Duodenal mucosa (tissue), 2 donors: ENCODE results near the gene IL18R1.

ENCODE experiments used
- H3K27ac ChIP-seq: one replicate; pipeline ENCODE4 v1.7.0; 2013; ENCODE audit warnings: low read depth, low read length
- H3K27me3 ChIP-seq, 2 donors: one replicate each; pipeline ENCODE4 v1.7.0; 2013; ENCODE audit warnings: low read length in 2 of 2, control low read depth in 1 of 2; ENCODE audit not compliant: insufficient read depth in 2 of 2, control insufficient read depth in 1 of 2
- H3K36me3 ChIP-seq, 2 donors: one replicate each; pipeline ENCODE4 v1.7.0; 2013; ENCODE audit warnings: low read length in 2 of 2, control low read depth in 1 of 2; ENCODE audit not compliant: insufficient read depth in 2 of 2, control insufficient read depth in 1 of 2
- H3K4me1 ChIP-seq, 2 donors: one replicate each; pipeline ENCODE4 v1.7.0; 2013; ENCODE audit warnings: low read length in 2 of 2, control low read depth in 1 of 2; ENCODE audit not compliant: insufficient read depth in 2 of 2, control insufficient read depth in 1 of 2
- H3K4me3 ChIP-seq, 2 donors: one replicate each; pipeline ENCODE4 v1.7.0; 2013; ENCODE audit warnings: low read length in 2 of 2, low read depth in 1 of 2
- H3K9ac ChIP-seq, 2 donors: one replicate each; pipeline ENCODE4 v1.7.0; 2013; ENCODE audit warnings: low read length in 2 of 2, low read depth in 1 of 2
- H3K9me3 ChIP-seq, 2 donors: one replicate each; pipeline ENCODE4 v1.7.0; 2013; ENCODE audit warnings: low read length in 2 of 2, control low read depth in 1 of 2; ENCODE audit not compliant: control insufficient read depth in 1 of 2

Gene IL18R1

GRCh38 chr2:102442967-102443828, 87.6 kb downstream of the IL18R1 start:
- Histone ChIP-seq H3K4me3 (no peak overlapping the region), H3K9me3 (no peaks in the 10 kb centered on the region), H3K36me3 (no peaks in the 10 kb centered on the region), H3K9ac (no peak overlapping the region), H3K27ac (no peak overlapping the region), H3K27me3 (no peaks in the 10 kb centered on the region), H3K4me1 (no peaks in the 10 kb centered on the region)

GRCh38 chr2:102444233-102444632, 88.6 kb downstream of the IL18R1 start:
- Histone ChIP-seq H3K9me3 (no peaks in the 10 kb centered on the region), H3K4me1 (no peaks in the 10 kb centered on the region), H3K4me3 (no peak overlapping the region), H3K36me3 (no peaks in the 10 kb centered on the region), H3K27ac (no peak overlapping the region), H3K9ac (no peak overlapping the region), H3K27me3 (no peaks in the 10 kb centered on the region)

- H3K9me3 ChIP-seq, result no peaks in the 10 kb centered on the region
- H3K27me3 ChIP-seq, result no peaks in the 10 kb centered on the region
- H3K27ac ChIP-seq, result no peak overlapping the region
- no peak overlapping the region for H3K4me3 ChIP-seq
- no peak overlapping the region for H3K9ac ChIP-seq
- no peaks in the 10 kb centered on the region for H3K4me1 ChIP-seq
- no peaks in the 10 kb centered on the region for H3K36me3 ChIP-seq
Observed at GRCh38 chr2:102446936-102447335, 91.3 kb downstream of the IL18R1 start.
